Left lung (tissue), 14 donors: ENCODE results near the gene IL36A. TPM values are rescaled to one million over a fixed set of nuclear protein-coding genes. Genes with fewer than 3 reads are reported as not detected.
A peak's percentile ranks its signal among the peaks of the same experiment; 100 is the strongest.

Source experiments
- ATAC-seq: fragments of 200-7000 bp; cut with Tn5 transposase; one replicate; pipeline ENCODE4 v1.9.1; 2020; ENCODE audit warnings: moderate library complexity
- DNase-seq, 4 donors: peaks; one replicate each; pipeline ENCODE4 v3.0.0-alpha.2; 2013 to 2020
- H3K27ac ChIP-seq, 2 donors: fragments of 200-600 bp; sonication (generic) in 1 of 2; one replicate each; pipeline versions ENCODE4 v1.5.0 to v1.8.0; 2020 to 2021
- H3K27me3 ChIP-seq, 2 donors: fragments of 200-600 bp; sonication (generic) in 1 of 2; one replicate each; pipeline versions ENCODE4 v1.5.0 to v1.8.0; 2020 to 2021
- H3K36me3 ChIP-seq, 2 donors: fragments of 200-600 bp; sonication (generic) in 1 of 2; one replicate each; pipeline versions ENCODE4 v1.5.0 to v1.8.0; 2020 to 2021
- H3K4me1 ChIP-seq, 2 donors: fragments of 200-600 bp; one replicate each; pipeline ENCODE4 v1.8.0; 2021
- H3K4me3 ChIP-seq, 2 donors: fragments of 200-600 bp; sonication (generic) in 1 of 2; one replicate each; pipeline versions ENCODE4 v1.5.0 to v1.8.0; 2020 to 2021; ENCODE audit warnings: mild to moderate bottlenecking in 1 of 2
- H3K9me3 ChIP-seq, 2 donors: fragments of 200-600 bp; sonication (generic) in 1 of 2; one replicate each; pipeline versions ENCODE4 v1.5.0 to v1.8.0; 2020 to 2021
- CTCF ChIP-seq, 2 donors: fragments of 200-600 bp; sonication (generic) in 1 of 2; IDR thresholded peaks; one replicate each; pipeline versions ENCODE4 v1.5.0 to v1.8.0; 2021; ENCODE audit warnings: antibody characterized with exemption in 2 of 2
- intact Hi-C, 2 donors: fragments of 100-400 bp; cut with DNase I; formaldehyde crosslinking; loops; one replicate each; pipeline versions ENCODE4 v1.11.2 to v1.14.2; 2022
- long read RNA-seq, 12 donors: library from polyadenylated mRNA in 2 of 12; unstranded in 2 of 12; transcript quantifications; one replicate each; pipeline ENCODE4 v2.0.0 and lab custom pipeline, GENCODE V29; 2019 to 2026
- polyA plus RNA-seq, 6 donors: library from polyadenylated mRNA; unstranded; fragments of 120-200 nt; gene quantifications; one replicate each; pipeline ENCODE4 v1.2.1, GENCODE V29; 2013; ENCODE audit not compliant: insufficient read length in 6 of 6
- total RNA-seq, 2 donors: library from RNA; stranded (reverse); fragmentation: NEBNext Ultra II Directional; extraction: Animal tissue kit (Norgen Biotek cat#: 25700); gene quantifications; one replicate each; pipeline ENCODE4 v1.2.1, GENCODE V29; 2021
- donor health status: DM: no; HTN: yes; CAD: no.
- donor health status: DM: no; HTN: no; CAD: no.

IL36A gene
- not detected for total RNA-seq
- polyA plus RNA-seq = not detected
- long read RNA-seq, donor 1 = 0 reads
- long read RNA-seq, donor 2 = 0 reads
- long read RNA-seq, donor 3 = 0 reads
- long read RNA-seq, donor 4 = 0 reads
- long read RNA-seq, donor 5 = 0 reads
- long read RNA-seq, donor 6 = 0 reads
- long read RNA-seq, donor 7 = 0 reads
- long read RNA-seq, donor 8 = 0 reads
- long read RNA-seq, donor 9 = 0 reads
- long read RNA-seq, donor 10 = 0 reads
- long read RNA-seq, donor 11 = 0 reads
- long read RNA-seq, donor 12 = 0 reads

- Histone ChIP-seq H3K9me3 (peaks cover 0 to 15% of the 10 kb centered on the region in 2 donors), H3K4me1 (no peaks in the 10 kb centered on the region), H3K27ac (no peak within 1 kb of the TSS), H3K4me3 (no peak within 1 kb of the TSS), H3K27me3 (no peaks in the 10 kb centered on the region), H3K36me3 (no peaks in the 10 kb centered on the region)
- DNase-seq = no peak
- no peak for TF ChIP-seq CTCF (IDR thresholded peaks at IDR 0.05)
- no peak for ATAC-seq
- intact Hi-C loops = no loop called here
Measured at GRCh38 chr2:113005030-113005509, at the start of gene IL36A. Gene IL36A (plus strand): TSS chr2:113005459. CDS start chr2:113005872, 413 bp downstream.

- DNase-seq (no peak), ATAC-seq (no peak)
- intact Hi-C loops = no loop called here
- Histone ChIP-seq H3K27me3 (no peaks in the 10 kb centered on the region), H3K4me1 (no peaks in the 10 kb centered on the region), H3K9me3 (no peaks in the 10 kb centered on the region), H3K4me3 (no peak overlapping the region), H3K36me3 (no peaks in the 10 kb centered on the region), H3K27ac (no peak overlapping the region)
- no peak for TF ChIP-seq CTCF (IDR thresholded peaks at IDR 0.05)
Measured at GRCh38 chr2:112957511-112957910, 47.7 kb upstream of the IL36A start.

GRCh38 chr2:112958428-112959108, 46.7 kb upstream of the IL36A start:
- peak; percentile 93 for ATAC-seq
- Histone ChIP-seq H3K27ac (no peak overlapping the region), H3K4me3 (no peak overlapping the region), H3K27me3 (no peaks in the 10 kb centered on the region), H3K4me1 (no peaks in the 10 kb centered on the region), H3K9me3 (no peaks in the 10 kb centered on the region), H3K36me3 (no peaks in the 10 kb centered on the region)
- TF ChIP-seq CTCF (IDR thresholded peaks at IDR 0.05) = peak; percentile 79 to 82
- intact Hi-C loops = no loop called here
- peak in 2 of 4 donors; percentile 46 to 58 for DNase-seq

GRCh38 chr2:112959109-112959812, 46.0 kb upstream of the IL36A start:
- DNase-seq (no peak), ATAC-seq (no peak)
- H3K36me3 ChIP-seq = no peaks in the 10 kb centered on the region
- no peaks in the 10 kb centered on the region for H3K9me3 ChIP-seq
- no peaks in the 10 kb centered on the region for H3K27me3 ChIP-seq
- TF ChIP-seq CTCF (IDR thresholded peaks at IDR 0.05) = peak in 1 of 2 donors; percentile 3
- H3K27ac ChIP-seq = no peak overlapping the region
- intact Hi-C loops = no loop called here
- no peak overlapping the region for H3K4me3 ChIP-seq
- H3K4me1 ChIP-seq = no peaks in the 10 kb centered on the region
